OCI-M1 (cell line): Measurements from ENCODE around the gene UBE2Q2.

Source experiments
- DNase-seq: peaks from one replicate; lab custom pipeline; 2025; lab: John Stamatoyannopoulos, UW

UBE2Q2 gene

GRCh38 chr15:75923756-75924155 lies 80.5 kb downstream of the UBE2Q2 start:
- DNase-seq, result no peak

- no peak for DNase-seq
Observed at GRCh38 chr15:75924576-75924975, 81.3 kb downstream of the UBE2Q2 start.

- DNase-seq, result no peak
Observed at GRCh38 chr15:75925440-75925839, 82.2 kb downstream of the UBE2Q2 start.

GRCh38 chr15:75926931-75927330 lies 83.7 kb downstream of the UBE2Q2 start:
- no peak for DNase-seq

GRCh38 chr15:75927601-75928000 lies 84.4 kb downstream of the UBE2Q2 start:
- DNase-seq, result no peak

GRCh38 chr15:75928680-75929608 lies 85.7 kb downstream of the UBE2Q2 start:
- peak; percentile 65 for DNase-seq

- no peak for DNase-seq
Observed at GRCh38 chr15:75929799-75930565, 86.7 kb downstream of the UBE2Q2 start.

GRCh38 chr15:75930866-75931265 lies 87.6 kb downstream of the UBE2Q2 start:
- DNase-seq, result no peak

- no peak for DNase-seq
Observed at GRCh38 chr15:75942464-75942863, 99.2 kb downstream of the UBE2Q2 start.

- no peak for DNase-seq
Observed at GRCh38 chr15:75943246-75943645, 100.0 kb downstream of the UBE2Q2 start.

- peak; percentile 4 for DNase-seq
Observed at GRCh38 chr15:75943713-75944215, 100.5 kb downstream of the UBE2Q2 start.

- DNase-seq, result no peak
Observed at GRCh38 chr15:75945953-75946352, 102.7 kb downstream of the UBE2Q2 start.

- no peak for DNase-seq
Observed at GRCh38 chr15:75947092-75947491, 103.8 kb downstream of the UBE2Q2 start.

- no peak for DNase-seq
Observed at GRCh38 chr15:75948761-75949296, 105.6 kb downstream of the UBE2Q2 start.
